Mesenchymal stem cell (in vitro differentiated cells and primary cell): ENCODE measurements around the gene TNPO3.
"Not testable (repeated sequence)": the region's sequence is repeated elsewhere in the genome, so short reads cannot be mapped to it uniquely, and the experiment has no call there.

Source experiments
- DNase-seq: peaks from one replicate; pipeline ENCODE4 v3.0.0-alpha.2; 2013
- H2AFZ ChIP-seq: one replicate; pipeline ENCODE4 v1.6.1; 2013; ENCODE audit warnings: low read depth, mild to moderate bottlenecking, control low read depth, inconsistent platforms, low read length, moderate library complexity
- H2AK5ac ChIP-seq: 2 replicates; pipeline ENCODE4 v1.6.1; 2013; ENCODE audit warnings: low read length, moderate library complexity, mild to moderate bottlenecking, inconsistent platforms; ENCODE audit not compliant: severe bottlenecking
- H2BK120ac ChIP-seq: one replicate; pipeline ENCODE4 v1.6.1; 2013; ENCODE audit warnings: low read depth, mild to moderate bottlenecking, inconsistent platforms, low read length, moderate library complexity
- H2BK12ac ChIP-seq, 2 experiments: one replicate each; pipeline ENCODE4 v1.6.1; 2013; ENCODE audit warnings: inconsistent platforms in 2 of 2, low read length in 2 of 2, mild to moderate bottlenecking in 2 of 2, moderate library complexity in 2 of 2, control low read depth in 1 of 2
- H2BK15ac ChIP-seq: one replicate; pipeline ENCODE4 v1.6.1; 2013; ENCODE audit warnings: mild to moderate bottlenecking, low read depth, inconsistent platforms; ENCODE audit not compliant: poor library complexity, severe bottlenecking
- H2BK5ac ChIP-seq: 2 replicates; pipeline ENCODE4 v1.6.1; 2013; ENCODE audit warnings: low read depth, mild to moderate bottlenecking, low read length, control low read depth, inconsistent platforms; ENCODE audit not compliant: poor library complexity, severe bottlenecking
- H3K14ac ChIP-seq, 2 experiments: one replicate each; pipeline ENCODE4 v1.6.1; 2013; ENCODE audit warnings: inconsistent platforms in 2 of 2, low read length in 2 of 2, control low read depth in 1 of 2, mild to moderate bottlenecking in 1 of 2, moderate library complexity in 1 of 2
- H3K18ac ChIP-seq, 2 experiments: one replicate each; pipeline ENCODE4 v1.6.1; 2013; ENCODE audit warnings: inconsistent platforms in 2 of 2, low read length in 2 of 2, control low read depth in 1 of 2, low read depth in 1 of 2, mild to moderate bottlenecking in 1 of 2
- H3K23ac ChIP-seq, 2 experiments: one replicate each; pipeline ENCODE4 v1.6.1; 2013; ENCODE audit warnings: inconsistent platforms in 2 of 2, low read length in 2 of 2, mild to moderate bottlenecking in 2 of 2, moderate library complexity in 2 of 2, control low read depth in 1 of 2
- H3K27ac ChIP-seq: 2 replicates; pipeline ENCODE4 v1.5.1; 2013; ENCODE audit warnings: mild to moderate bottlenecking, moderate library complexity, low read length, control low read depth, inconsistent platforms; ENCODE audit not compliant: poor library complexity, severe bottlenecking
- H3K27me3 ChIP-seq, 2 experiments: 2 replicates each; pipeline versions ENCODE4 v1.6.1 to v1.7.0; 2013; ENCODE audit warnings: low read length in 2 of 2, mild to moderate bottlenecking in 2 of 2, moderate library complexity in 2 of 2, control low read depth in 1 of 2, inconsistent platforms in 1 of 2; ENCODE audit not compliant: control insufficient read depth in 1 of 2, insufficient read depth in 1 of 2
- H3K36me3 ChIP-seq, 2 experiments: 2 replicates each; pipeline versions ENCODE4 v1.6.1 to v1.7.0; 2013; ENCODE audit warnings: low read length in 2 of 2, control low read depth in 1 of 2, inconsistent platforms in 1 of 2, low read depth in 1 of 2, mild to moderate bottlenecking in 1 of 2; ENCODE audit not compliant: insufficient read depth in 2 of 2, control insufficient read depth in 1 of 2
- H3K4ac ChIP-seq, 2 experiments: one replicate each; pipeline ENCODE4 v1.6.1; 2013; ENCODE audit warnings: inconsistent platforms in 2 of 2, low read length in 2 of 2, mild to moderate bottlenecking in 2 of 2, moderate library complexity in 2 of 2, control low read depth in 1 of 2, low read depth in 1 of 2
- H3K4me1 ChIP-seq: 2 replicates; pipeline ENCODE4 v1.6.1; 2013; ENCODE audit warnings: low read depth, low read length, control low read depth; ENCODE audit not compliant: control insufficient read depth, insufficient read depth
- H3K4me2 ChIP-seq: 2 replicates; pipeline ENCODE4 v1.6.1; 2013; ENCODE audit warnings: low read length, mild to moderate bottlenecking, inconsistent platforms; ENCODE audit not compliant: poor library complexity, severe bottlenecking
- H3K4me3 ChIP-seq, 2 experiments: 2 replicates each; pipeline versions ENCODE4 v1.5.1 to v1.7.0; 2013; ENCODE audit warnings: low read length in 2 of 2, mild to moderate bottlenecking in 2 of 2, control low read depth in 1 of 2, low read depth in 1 of 2; ENCODE audit not compliant: insufficient read depth in 1 of 2
- H3K79me1 ChIP-seq: replicated peaks from 2 replicates; pipeline ENCODE4 v1.6.1; 2013; ENCODE audit warnings: mild to moderate bottlenecking, control low read depth, low read length, inconsistent platforms; ENCODE audit not compliant: poor library complexity, severe bottlenecking
- H3K9ac ChIP-seq: 2 replicates; pipeline ENCODE4 v1.7.0; 2013; ENCODE audit warnings: mild to moderate bottlenecking, low read length, moderate library complexity
- H3K9me3 ChIP-seq: 2 replicates; pipeline ENCODE4 v1.7.0; 2013; ENCODE audit warnings: mild to moderate bottlenecking, low read length; ENCODE audit not compliant: control insufficient read depth
- H4K8ac ChIP-seq: one replicate; pipeline ENCODE4 v1.6.1; 2013; ENCODE audit warnings: inconsistent platforms, mild to moderate bottlenecking, low read length, moderate library complexity
- H4K91ac ChIP-seq: one replicate; pipeline ENCODE4 v1.6.1; 2013; ENCODE audit warnings: mild to moderate bottlenecking, low read length, inconsistent platforms
- WGBS: methylation state at CpG from one replicate; pipeline ENCODE4 v1.1.7; 2013; ENCODE audit warnings: mixed read lengths; 5-methylcytosine and 5-hydroxymethylcytosine counted together

TNPO3 gene

GRCh38 chr7:128943251-128943650 lies 111.7 kb downstream of the TNPO3 start:
- H4K8ac ChIP-seq, H3K9ac ChIP-seq, H2BK120ac ChIP-seq, H3K14ac ChIP-seq, H2BK5ac ChIP-seq, H2BK12ac ChIP-seq, H2BK15ac ChIP-seq, H3K18ac ChIP-seq, H2AK5ac ChIP-seq, H4K91ac ChIP-seq, H3K4me2 ChIP-seq, H3K4ac ChIP-seq, H3K4me3 ChIP-seq, H3K27ac ChIP-seq, H3K9me3 ChIP-seq, DNase-seq, H2AFZ ChIP-seq, H3K79me1 ChIP-seq, H3K23ac ChIP-seq: not testable (repeated sequence)
- H3K27me3 ChIP-seq, result peaks cover 36 to 54% of the 10 kb centered on the region in 2 experiments
- no CpG with 5 or more reads among the region's 2 CpGs for WGBS
- H3K36me3 ChIP-seq, result peaks cover 0 to 15% of the 10 kb centered on the region in 2 experiments
- H3K4me1 ChIP-seq, result peaks cover 15% of the 10 kb centered on the region

GRCh38 chr7:128941946-128942526 lies 112.9 kb downstream of the TNPO3 start:
- H3K14ac ChIP-seq, result no peak overlapping the region
- no peak overlapping the region for H2BK15ac ChIP-seq
- H3K4me2 ChIP-seq, result no peak overlapping the region
- 88% methylated on average over 16 of the region's 16 CpGs for WGBS
- H2AFZ ChIP-seq, result no peak overlapping the region
- H3K4me1 ChIP-seq, result peaks cover 15% of the 10 kb centered on the region
- no peak overlapping the region for H2BK120ac ChIP-seq
- H2BK12ac ChIP-seq, result no peak overlapping the region
- no peak overlapping the region for H3K9ac ChIP-seq
- no peak overlapping the region for H3K18ac ChIP-seq
- peaks cover 43 to 63% of the 10 kb centered on the region in 2 experiments for H3K27me3 ChIP-seq
- no peak overlapping the region for H3K23ac ChIP-seq
- DNase-seq, result no peak
- H4K91ac ChIP-seq, result no peak overlapping the region
- no peak overlapping the region for H4K8ac ChIP-seq
- H2BK5ac ChIP-seq, result no peak overlapping the region
- H3K36me3 ChIP-seq, result peaks cover 0 to 6% of the 10 kb centered on the region in 2 experiments
- H3K9me3 ChIP-seq, result no peaks in the 10 kb centered on the region
- no peak overlapping the region for H3K27ac ChIP-seq
- no peak overlapping the region for H3K4ac ChIP-seq
- no peaks in the 10 kb centered on the region for H3K79me1 ChIP-seq
- no peak overlapping the region for H2AK5ac ChIP-seq
- no peak overlapping the region for H3K4me3 ChIP-seq

DNA sequence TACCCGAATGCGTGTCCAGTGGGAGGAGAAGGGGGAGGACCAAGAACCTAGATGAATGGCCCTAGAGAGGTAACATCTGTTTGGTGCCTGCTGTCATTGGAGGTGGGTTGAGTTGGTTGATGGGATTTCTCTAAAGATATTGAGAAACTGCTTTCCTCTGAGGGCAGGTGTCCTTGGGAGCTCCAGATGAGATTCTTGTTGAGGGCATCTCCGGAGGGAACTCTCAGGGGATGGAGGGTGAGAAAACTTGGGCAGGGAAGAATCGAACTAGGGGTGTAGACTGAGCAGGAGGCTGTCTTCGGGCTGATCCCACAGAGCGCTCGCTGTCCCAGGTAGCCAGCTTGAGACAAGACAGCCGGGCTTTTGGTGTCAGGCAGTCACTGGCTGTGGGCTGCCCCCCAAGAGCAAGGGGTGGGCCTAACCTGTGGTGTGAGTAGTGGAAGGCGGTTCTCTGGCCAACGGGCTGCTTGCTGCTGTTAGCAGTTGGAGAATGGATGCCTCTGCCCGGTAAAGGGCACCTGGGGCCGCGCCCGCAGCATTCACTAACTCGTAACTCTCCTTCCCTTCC lies 113.5 kb downstream of the TNPO3 start:
- no peak overlapping the region for H2BK12ac ChIP-seq
- H4K91ac ChIP-seq, result no peak overlapping the region
- no peak overlapping the region for H3K23ac ChIP-seq
- no peak overlapping the region for H2AK5ac ChIP-seq
- no peaks in the 10 kb centered on the region for H3K9me3 ChIP-seq
- peaks cover 0 to 6% of the 10 kb centered on the region in 2 experiments for H3K36me3 ChIP-seq
- H3K4me2 ChIP-seq, result no peak overlapping the region
- H3K4me3 ChIP-seq, result no peak overlapping the region
- peaks cover 47 to 65% of the 10 kb centered on the region in 2 experiments for H3K27me3 ChIP-seq
- H3K14ac ChIP-seq, result no peak overlapping the region
- H3K4ac ChIP-seq, result no peak overlapping the region
- no peak overlapping the region for H3K18ac ChIP-seq
- H2BK120ac ChIP-seq, result no peak overlapping the region
- no peak overlapping the region for H2BK5ac ChIP-seq
- H3K4me1 ChIP-seq, result peaks cover 15% of the 10 kb centered on the region
- 81% methylated on average over 14 of the region's 15 CpGs for WGBS
- no peak overlapping the region for H3K27ac ChIP-seq
- no peak overlapping the region for H4K8ac ChIP-seq
- no peak for DNase-seq
- H2BK15ac ChIP-seq, result no peak overlapping the region
- no peak overlapping the region for H3K9ac ChIP-seq
- no peaks in the 10 kb centered on the region for H3K79me1 ChIP-seq
- no peak overlapping the region for H2AFZ ChIP-seq

DNA sequence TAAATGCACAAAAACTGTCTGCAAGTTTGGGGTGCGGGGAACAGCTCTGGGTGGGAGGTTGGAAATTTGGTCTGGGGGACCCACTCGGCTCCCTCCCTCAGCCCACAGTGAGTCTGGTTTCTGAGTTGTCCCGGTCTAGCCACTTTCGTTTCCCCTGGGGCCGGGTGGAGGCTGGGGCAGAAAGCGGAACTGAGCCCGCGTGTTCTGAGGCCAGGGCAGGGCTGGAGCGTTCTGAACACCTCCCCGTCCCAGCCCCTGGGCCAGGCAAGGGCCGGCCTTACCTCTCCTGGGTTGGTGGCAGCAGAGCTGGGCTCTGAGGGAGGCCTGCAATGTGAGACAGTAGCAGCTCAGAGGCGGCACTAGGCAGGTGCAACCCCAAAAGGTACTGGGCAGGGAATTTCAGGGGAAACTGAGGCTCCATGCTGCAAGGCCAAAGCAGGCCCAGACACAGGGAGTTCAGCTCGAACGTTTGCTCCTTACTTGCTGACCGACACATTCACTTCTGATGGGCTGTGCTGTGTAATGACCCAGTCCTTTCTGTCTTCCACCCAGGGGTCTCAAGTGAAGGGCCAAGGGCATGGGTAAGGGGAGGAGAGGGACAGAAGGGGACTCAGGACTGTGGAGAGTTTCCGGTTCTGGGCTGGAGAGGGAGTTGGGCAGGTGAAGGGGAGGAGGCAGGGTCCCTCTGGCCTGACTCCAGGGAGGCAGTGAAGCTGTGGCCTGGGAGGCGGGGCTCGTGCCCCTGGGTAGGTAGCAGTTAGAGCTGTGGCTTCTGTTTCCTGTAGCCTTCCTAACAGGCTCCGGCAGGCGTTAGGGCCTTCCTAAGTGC lies 114.2 kb downstream of the TNPO3 start:
- Histone ChIP-seq H2AFZ (no peak overlapping the region), H2AK5ac (no peak overlapping the region), H3K79me1 (no peaks in the 10 kb centered on the region), H3K4me1 (peaks cover 15% of the 10 kb centered on the region), H3K14ac (peak overlapping the region in 1 of 2 experiments; percentile 11), H4K8ac (no peak overlapping the region), H2BK15ac (no peak overlapping the region), H3K4me2 (no peak overlapping the region), H2BK5ac (no peak overlapping the region), H3K9me3 (no peaks in the 10 kb centered on the region), H3K27ac (no peak overlapping the region), H3K23ac (no peak overlapping the region), H3K27me3 (peaks cover 47 to 70% of the 10 kb centered on the region in 2 experiments), H4K91ac (no peak overlapping the region), H3K4ac (no peak overlapping the region), H2BK120ac (no peak overlapping the region), H3K18ac (no peak overlapping the region), H3K9ac (no peak overlapping the region), H3K36me3 (peaks cover 0 to under 1% of the 10 kb centered on the region in 2 experiments), H2BK12ac (no peak overlapping the region), H3K4me3 (no peak overlapping the region)
- no peak for DNase-seq
- 78% methylated on average over 20 of the region's 20 CpGs for WGBS
